Ishikawa (cell line): ENCODE results near the gene KIF22.

ENCODE experiments used
- CEBPB ChIP-seq: IDR thresholded peaks from 2 replicates; pipeline ENCODE4 v1.6.1; 2012
- CREB1 ChIP-seq: IDR thresholded peaks from 2 replicates; pipeline ENCODE4 v1.6.1; 2012; ENCODE audit warnings: low read depth
- EGR1 ChIP-seq: IDR thresholded peaks from 2 replicates; pipeline ENCODE4 v1.6.1; 2012
- EP300 ChIP-seq: IDR thresholded peaks from 2 replicates; pipeline ENCODE4 v1.6.1; 2012; ENCODE audit warnings: borderline replicate concordance
- FOXM1 ChIP-seq: IDR thresholded peaks from 2 replicates; pipeline ENCODE4 v1.6.1; 2012; ENCODE audit warnings: low read depth, borderline replicate concordance
- NFIC ChIP-seq: IDR thresholded peaks from 2 replicates; pipeline ENCODE4 v1.6.1; 2012
- RAD21 ChIP-seq: IDR thresholded peaks from 2 replicates; pipeline ENCODE4 v1.6.1; 2012; ENCODE audit warnings: low read depth
- TAF1 ChIP-seq: IDR thresholded peaks from 2 replicates; pipeline ENCODE4 v1.6.1; 2012; ENCODE audit warnings: low read depth, mild to moderate bottlenecking
- TCF12 ChIP-seq: IDR thresholded peaks from 2 replicates; pipeline ENCODE4 v1.6.1; 2012; ENCODE audit warnings: low read depth
- TEAD4 ChIP-seq: IDR thresholded peaks from 2 replicates; pipeline ENCODE4 v1.6.1; 2012
- YY1 ChIP-seq: IDR thresholded peaks from 2 replicates; pipeline ENCODE4 v1.6.1; 2012; ENCODE audit warnings: low read depth
- ZBTB7A ChIP-seq: IDR thresholded peaks from 2 replicates; pipeline ENCODE4 v1.6.1; 2012; ENCODE audit warnings: low read depth
- TF ChIP-seq, protein P1 (sequence below): IDR thresholded peaks from 2 replicates; pipeline ENCODE4 v1.6.1; 2012
- TF ChIP-seq, protein P2 (sequence below): IDR thresholded peaks from 2 replicates; pipeline ENCODE4 v1.6.1; 2012
- TF ChIP-seq, protein P3 (sequence below): IDR thresholded peaks from 2 replicates; pipeline ENCODE4 v1.6.1; 2012; ENCODE audit warnings: low read depth, mild to moderate bottlenecking

Gene KIF22

DNA sequence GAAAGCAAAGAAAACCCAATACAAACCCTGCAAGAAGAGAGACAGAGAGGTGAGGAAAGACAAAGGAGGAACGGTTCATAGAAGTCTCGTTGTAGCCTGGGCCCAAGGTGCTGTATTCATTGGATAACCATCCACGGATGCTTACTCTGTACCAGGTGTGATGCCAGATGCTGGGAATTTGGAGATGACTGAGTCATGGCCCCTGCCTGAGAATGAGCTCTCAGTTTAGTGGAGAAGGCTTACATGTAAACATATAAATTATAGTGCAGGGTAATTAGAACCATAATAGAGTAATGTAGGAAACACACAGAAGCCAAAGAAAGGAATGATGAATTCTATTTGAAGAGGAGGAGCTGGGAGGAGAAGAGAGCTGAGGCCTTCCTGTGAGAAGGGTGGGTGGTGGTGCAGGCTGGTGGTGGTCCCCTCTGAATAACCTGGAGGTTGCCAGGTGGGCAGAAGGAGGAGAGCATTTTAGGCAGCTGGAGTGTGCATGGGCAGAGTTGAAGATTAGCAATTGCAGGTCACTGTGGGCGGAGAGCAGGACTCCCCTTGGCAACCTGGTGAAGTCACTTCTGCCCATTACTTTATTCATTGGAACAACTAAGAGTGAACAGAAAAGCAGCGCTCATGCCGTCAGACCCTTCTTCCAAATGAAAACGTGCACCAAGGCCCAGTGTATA, 20.2 kb upstream of the KIF22 start:
- TF ChIP-seq, protein P1, sequence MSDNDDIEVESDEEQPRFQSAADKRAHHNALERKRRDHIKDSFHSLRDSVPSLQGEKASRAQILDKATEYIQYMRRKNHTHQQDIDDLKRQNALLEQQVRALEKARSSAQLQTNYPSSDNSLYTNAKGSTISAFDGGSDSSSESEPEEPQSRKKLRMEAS: no peak
- no peak for TF ChIP-seq YY1
- TF ChIP-seq CEBPB: no peak
- no peak for TF ChIP-seq TEAD4
- TF ChIP-seq TCF12: no peak

DNA sequence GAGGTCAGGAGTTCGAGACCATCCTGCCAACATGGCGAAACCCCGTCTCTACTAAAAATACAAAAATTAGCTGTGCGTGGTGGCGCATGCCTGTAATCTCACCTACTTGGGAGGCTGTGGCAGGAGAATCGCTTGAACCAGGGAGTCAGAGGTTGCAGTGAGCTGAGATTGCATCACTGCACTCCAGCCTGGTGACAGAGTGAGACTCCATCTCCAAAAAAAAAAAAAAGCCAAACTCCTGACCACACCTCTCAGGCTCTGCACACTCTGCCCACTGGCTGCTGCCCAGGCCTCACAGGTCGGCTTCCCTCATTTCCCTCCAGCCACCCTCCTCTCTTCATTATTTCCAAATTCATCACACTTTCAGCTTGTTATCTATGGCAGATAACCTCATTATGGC, 18.2 kb upstream of the KIF22 start:
- TF ChIP-seq CEBPB: 0 out of 2 replicates have a peak, but pooled peaks have one; percentile 27

DNA sequence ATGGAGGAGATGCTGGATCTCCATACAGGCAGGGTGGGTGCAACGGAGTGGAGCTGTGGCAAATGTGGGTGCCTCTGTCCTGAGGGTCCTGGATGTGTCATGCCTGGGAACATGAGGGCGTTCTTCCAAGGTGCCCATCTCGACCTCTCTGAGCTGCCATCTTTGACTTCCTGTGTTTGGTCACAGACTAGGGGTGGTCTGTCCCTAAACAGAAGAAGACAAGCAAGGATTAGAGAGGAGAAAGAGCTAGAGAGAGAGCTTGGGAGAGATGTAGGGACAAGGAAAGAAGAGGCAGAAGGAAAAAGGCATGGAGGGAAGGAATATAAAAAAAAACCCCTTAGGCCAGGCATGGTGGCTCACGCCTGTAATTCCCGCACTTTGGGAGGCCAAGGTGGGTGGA, 15.8 kb upstream of the KIF22 start:
- TF ChIP-seq CREB1: no peak
- TF ChIP-seq RAD21: no peak
- TF ChIP-seq YY1: no peak
- no peak for TF ChIP-seq CEBPB
- no peak for TF ChIP-seq EP300
- TF ChIP-seq TAF1: no peak
- no peak for TF ChIP-seq TEAD4
- TF ChIP-seq, protein P1: no peak
- no peak for TF ChIP-seq ZBTB7A
- no peak for TF ChIP-seq EGR1
- no peak for TF ChIP-seq TCF12

DNA sequence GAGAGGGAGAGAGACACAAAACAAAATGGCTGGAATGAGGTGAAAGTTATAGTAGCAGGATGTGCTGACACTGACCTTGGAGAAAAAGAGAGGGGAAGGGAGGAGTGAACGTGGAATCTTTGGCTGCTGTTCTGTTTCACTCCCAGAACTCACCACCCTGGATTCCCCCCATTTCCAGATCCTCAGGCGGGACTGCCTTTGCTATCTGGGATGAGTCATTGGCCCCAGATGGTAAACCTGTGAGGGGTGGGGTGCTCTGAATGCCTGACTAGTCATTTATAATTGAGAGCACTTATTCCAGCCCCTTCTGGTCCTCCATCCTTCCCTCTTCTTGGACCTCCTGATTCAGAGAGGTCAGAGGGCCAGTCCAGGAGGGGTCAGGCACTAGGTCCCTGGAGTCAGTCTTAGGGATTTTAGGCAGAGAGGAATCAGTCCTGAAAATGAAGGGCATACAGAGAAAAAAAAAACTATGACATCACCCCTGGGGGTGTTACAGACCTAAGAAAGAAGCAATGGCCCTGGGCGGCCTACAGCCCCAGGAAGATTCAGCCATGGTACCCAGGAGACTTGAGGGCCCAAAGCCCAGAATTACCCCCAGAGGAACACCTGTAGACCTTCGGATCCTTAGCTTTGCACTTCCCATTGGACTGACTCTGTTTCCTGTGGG, 14.7 kb upstream of the KIF22 start:
- TF ChIP-seq CEBPB: no peak
- TF ChIP-seq, protein P2, sequence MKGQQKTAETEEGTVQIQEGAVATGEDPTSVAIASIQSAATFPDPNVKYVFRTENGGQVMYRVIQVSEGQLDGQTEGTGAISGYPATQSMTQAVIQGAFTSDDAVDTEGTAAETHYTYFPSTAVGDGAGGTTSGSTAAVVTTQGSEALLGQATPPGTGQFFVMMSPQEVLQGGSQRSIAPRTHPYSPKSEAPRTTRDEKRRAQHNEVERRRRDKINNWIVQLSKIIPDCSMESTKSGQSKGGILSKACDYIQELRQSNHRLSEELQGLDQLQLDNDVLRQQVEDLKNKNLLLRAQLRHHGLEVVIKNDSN: no peak
- TF ChIP-seq TAF1: no peak
- TF ChIP-seq, protein P1: no peak
- no peak for TF ChIP-seq TEAD4
- no peak for TF ChIP-seq FOXM1
- no peak for TF ChIP-seq TCF12
- no peak for TF ChIP-seq EP300
- no peak for TF ChIP-seq NFIC
- no peak for TF ChIP-seq CREB1
- TF ChIP-seq, protein P3, sequence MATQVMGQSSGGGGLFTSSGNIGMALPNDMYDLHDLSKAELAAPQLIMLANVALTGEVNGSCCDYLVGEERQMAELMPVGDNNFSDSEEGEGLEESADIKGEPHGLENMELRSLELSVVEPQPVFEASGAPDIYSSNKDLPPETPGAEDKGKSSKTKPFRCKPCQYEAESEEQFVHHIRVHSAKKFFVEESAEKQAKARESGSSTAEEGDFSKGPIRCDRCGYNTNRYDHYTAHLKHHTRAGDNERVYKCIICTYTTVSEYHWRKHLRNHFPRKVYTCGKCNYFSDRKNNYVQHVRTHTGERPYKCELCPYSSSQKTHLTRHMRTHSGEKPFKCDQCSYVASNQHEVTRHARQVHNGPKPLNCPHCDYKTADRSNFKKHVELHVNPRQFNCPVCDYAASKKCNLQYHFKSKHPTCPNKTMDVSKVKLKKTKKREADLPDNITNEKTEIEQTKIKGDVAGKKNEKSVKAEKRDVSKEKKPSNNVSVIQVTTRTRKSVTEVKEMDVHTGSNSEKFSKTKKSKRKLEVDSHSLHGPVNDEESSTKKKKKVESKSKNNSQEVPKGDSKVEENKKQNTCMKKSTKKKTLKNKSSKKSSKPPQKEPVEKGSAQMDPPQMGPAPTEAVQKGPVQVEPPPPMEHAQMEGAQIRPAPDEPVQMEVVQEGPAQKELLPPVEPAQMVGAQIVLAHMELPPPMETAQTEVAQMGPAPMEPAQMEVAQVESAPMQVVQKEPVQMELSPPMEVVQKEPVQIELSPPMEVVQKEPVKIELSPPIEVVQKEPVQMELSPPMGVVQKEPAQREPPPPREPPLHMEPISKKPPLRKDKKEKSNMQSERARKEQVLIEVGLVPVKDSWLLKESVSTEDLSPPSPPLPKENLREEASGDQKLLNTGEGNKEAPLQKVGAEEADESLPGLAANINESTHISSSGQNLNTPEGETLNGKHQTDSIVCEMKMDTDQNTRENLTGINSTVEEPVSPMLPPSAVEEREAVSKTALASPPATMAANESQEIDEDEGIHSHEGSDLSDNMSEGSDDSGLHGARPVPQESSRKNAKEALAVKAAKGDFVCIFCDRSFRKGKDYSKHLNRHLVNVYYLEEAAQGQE: no peak
- TF ChIP-seq YY1: no peak
- no peak for TF ChIP-seq RAD21
- TF ChIP-seq ZBTB7A: no peak
- TF ChIP-seq EGR1: no peak

DNA sequence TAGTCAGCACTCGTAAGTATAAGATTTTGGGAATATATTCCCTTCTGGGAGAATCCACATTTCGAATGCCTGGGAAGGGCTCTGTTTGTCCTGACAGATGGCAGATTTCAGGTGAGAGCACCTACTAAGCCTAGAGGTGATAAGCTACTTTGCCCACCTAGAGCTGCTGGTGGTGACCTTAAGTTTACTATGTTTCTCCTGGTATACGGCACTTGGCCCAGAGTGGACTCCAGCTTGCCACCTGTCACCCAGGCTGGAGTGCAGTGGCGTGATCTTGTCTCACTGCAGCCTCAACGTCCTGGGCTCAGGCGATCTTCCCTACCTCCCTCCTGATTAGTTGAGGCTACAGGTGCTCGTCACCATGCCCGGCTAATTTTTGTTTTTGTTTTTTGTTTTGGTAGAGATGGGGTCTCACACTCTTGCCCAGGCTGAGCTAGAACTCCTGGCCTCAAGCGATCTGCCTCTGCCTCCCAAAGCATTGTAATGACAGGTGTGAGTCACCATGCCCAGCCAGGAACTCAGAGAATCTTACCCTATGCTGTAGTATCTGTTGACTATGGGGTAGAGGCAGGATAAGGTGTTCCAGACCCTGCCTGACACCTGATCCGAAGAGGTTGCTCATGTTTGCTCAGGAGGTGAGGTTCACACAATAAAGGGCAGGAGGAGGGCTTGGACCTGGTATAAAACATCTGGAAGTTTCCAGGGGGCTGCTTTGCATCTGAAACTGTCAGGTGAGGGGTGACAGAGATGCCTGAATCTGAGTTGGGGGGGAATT, 12.8 kb upstream of the KIF22 start, which contains the start of gene ZG16:
ZG16 (plus strand) TSS at position 681 of the 775 bp plus-strand sequence. CDS start 1,011 bp downstream, outside the sequence.
- TF ChIP-seq TCF12 (no peak), RAD21 (no peak), EGR1 (no peak), CEBPB (no peak), TAF1 (no peak), NFIC (no peak), FOXM1 (no peak), CREB1 (no peak), ZBTB7A (no peak)
- TF ChIP-seq, protein P2: no peak
- TF ChIP-seq, protein P3: no peak
